ENCODE measurements around the gene UQCRC2.
"Not testable (repeated sequence)": the region's sequence is repeated elsewhere in the genome, so short reads cannot be mapped to it uniquely, and the experiment has no call there.

Gene UQCRC2

GRCh38 chr16:22008215-22009059, 55.3 kb downstream of the UQCRC2 start:
- no peak for DNase-seq (ENCODE audit: low read depth in 4 of 4, low spot score in 1 of 4)

DNA sequence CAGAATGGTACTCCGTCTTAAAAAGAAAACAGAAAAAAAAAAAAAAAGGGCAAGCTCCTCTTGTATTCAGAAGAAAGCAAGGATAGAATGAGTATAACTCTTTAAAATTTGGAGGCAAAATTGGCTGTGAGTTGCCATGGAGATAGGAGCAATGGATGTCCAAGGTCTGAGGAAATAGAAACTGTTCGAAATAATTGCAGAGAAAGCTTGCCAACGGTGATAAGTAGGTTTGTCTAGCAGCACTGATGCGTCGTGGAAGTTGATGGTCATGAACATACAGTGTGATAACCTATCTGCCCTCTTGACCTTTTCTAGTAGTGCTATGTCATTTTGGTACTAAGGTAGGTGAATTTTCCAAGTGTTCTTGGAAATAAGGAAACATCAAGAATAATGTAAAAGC, 57.7 kb downstream of the UQCRC2 start:
- DNase-seq (ENCODE audit: low read depth in 4 of 4, low spot score in 1 of 4), result no peak

GRCh38 chr16:22012241-22012640, 59.1 kb downstream of the UQCRC2 start:
- no peak for DNase-seq (ENCODE audit: low read depth in 4 of 4, low spot score in 1 of 4)

- DNase-seq (ENCODE audit: low read depth in 4 of 4, low spot score in 1 of 4), result no peak
Observed at GRCh38 chr16:22013486-22013885, 60.3 kb downstream of the UQCRC2 start.

- no peak for DNase-seq (ENCODE audit: low read depth in 4 of 4, low spot score in 1 of 4)
Observed at GRCh38 chr16:22014271-22014873, 61.2 kb downstream of the UQCRC2 start.

DNA sequence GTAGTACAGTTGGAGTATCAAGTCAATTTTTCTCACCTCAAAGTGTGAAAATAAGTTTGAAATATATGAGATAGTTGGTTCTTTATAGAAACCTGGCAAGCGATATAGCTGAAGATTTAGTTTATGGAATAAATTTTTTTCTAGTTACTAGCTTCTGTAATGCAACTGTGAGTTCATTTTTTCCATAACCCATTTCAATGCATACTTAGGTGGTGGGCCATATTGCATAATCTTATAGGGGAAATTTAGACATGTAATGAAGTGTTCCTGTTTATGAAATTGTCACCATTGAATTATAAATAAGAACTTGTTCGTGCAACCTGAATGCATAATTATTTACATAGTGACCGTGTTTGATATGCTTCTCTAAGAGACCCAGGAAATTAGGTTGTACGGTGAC, 63.8 kb downstream of the UQCRC2 start:
- no peak for DNase-seq (ENCODE audit: low read depth in 4 of 4, low spot score in 1 of 4)

GRCh38 chr16:22018559-22018958, 65.4 kb downstream of the UQCRC2 start:
- no peak for DNase-seq (ENCODE audit: low read depth in 4 of 4, low spot score in 1 of 4)

DNA sequence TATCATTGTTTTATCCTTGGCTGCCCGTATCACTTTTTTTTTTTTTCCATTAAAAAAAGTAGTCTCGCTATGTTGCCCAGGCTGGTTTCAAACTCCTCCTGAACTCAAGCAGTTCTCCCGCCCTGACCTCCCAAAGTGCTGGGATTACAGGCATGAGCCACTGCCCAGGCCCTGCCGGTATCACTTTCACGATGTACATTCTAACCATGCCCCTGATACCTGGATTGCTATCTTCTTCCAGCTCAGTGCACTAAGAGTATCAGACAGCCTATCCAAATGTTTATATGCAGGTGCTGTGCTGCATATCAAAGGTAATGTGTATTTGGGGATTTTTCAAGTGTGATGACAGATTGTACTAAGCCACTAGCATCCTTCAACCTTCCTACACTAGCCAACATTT, 69.0 kb downstream of the UQCRC2 start:
- DNase-seq (ENCODE audit: low read depth in 4 of 4, low spot score in 1 of 4), result no peak

DNA sequence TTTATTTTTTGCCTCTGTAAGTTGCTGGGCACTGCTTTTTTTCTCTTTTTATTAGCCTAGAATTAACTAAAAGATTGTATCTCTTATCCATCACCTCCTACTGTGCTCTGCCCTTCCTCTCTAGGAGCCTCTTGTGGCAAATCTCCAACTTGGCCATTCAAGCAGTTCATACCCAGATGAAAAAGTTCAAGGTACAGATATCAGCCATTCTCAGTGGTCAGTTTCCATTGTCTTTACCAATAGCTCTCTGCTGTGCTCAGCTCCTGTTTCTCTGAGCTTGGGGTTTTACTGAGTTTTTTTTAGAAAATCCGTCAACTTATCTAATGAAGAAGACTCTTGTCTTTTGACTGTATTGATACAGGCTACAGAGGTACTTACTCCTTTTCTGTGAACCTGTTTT, 70.3 kb downstream of the UQCRC2 start:
- no peak for DNase-seq (ENCODE audit: low read depth in 4 of 4, low spot score in 1 of 4)

DNA sequence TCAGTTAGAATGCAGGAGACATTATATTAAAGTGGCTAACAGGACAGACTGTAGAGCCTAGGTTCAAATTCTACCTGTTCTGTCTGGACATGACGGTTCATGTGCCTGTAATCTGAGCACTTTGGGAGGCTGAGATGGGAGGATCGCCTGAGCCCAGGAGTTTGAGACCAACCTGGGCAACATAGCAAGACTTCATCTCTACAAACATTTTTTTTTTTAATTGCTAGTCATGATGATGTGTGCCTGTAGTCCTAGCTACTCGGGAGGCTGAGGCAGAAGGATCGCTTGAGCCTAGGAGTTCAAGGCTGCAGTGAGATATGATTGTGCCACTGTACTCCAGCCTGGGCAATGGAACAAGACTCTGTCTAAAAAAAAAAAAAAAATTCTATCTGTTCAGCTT, 71.6 kb downstream of the UQCRC2 start:
- not testable (repeated sequence) for DNase-seq (ENCODE audit: low read depth in 4 of 4, low spot score in 1 of 4)

GRCh38 chr16:22027633-22028032, 74.5 kb downstream of the UQCRC2 start:
- no peak for DNase-seq (ENCODE audit: low read depth in 4 of 4, low spot score in 1 of 4)

GRCh38 chr16:22029632-22030031, 76.5 kb downstream of the UQCRC2 start:
- no peak for DNase-seq (ENCODE audit: low read depth in 4 of 4, low spot score in 1 of 4)

GRCh38 chr16:22030087-22030812, 77.1 kb downstream of the UQCRC2 start:
- no peak for DNase-seq (ENCODE audit: low read depth in 4 of 4, low spot score in 1 of 4)

- DNase-seq (ENCODE audit: low read depth in 4 of 4, low spot score in 1 of 4), result no peak
Observed at GRCh38 chr16:22031483-22032083, 78.4 kb downstream of the UQCRC2 start.

Data from stimulated activated CD4-positive, alpha-beta T cell treated with anti-CD3 and anti-CD28 coated beads, Interleukin-1b, Interleukin-23, amount 100 ng/mL, for 24 hours (primary cell).